Measurements from ENCODE around the gene EGFLAM.

EGFLAM gene

DNA sequence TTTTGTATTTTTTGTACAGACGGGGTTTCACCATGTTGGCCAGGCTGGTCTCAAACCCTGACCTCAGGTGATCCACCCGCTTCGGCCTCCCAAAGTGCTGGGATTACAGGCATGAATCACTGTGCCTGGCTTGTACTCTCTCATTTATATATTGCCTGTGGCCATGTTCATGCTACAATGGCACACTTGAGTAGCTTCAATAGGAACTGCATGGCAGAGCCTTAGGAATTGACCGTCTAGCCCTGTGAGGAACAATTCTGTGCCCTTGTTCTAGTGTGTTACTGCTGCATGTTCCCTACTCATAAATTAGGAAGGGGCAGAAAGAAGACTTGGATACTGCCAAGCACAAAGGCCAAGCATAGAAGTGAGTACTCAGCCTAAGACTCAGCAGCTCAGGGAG lies 193.8 kb downstream of the EGFLAM start:
- DNase-seq: no peak

GRCh38 chr5:38453506-38453905 lies 195.1 kb downstream of the EGFLAM start:
- DNase-seq: no peak

DNA sequence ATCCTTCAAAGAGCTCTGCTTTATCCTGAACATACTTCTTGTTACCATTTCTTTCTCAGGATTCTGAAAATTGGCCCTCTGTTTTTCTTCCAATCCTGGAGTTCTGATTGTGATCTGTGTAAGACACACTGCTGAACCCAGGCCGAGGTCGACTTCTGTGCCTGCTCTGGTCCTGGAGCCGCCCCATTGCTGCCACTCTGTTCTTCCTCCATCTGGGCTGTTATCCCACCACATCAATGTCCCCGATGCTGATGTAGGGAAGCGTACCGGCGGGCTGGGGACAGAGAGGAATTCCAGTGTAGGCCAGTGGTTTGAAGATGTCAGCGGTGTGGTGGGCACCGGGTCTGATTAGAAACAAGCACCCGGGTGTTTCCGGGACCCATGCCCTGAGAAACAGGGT lies 195.6 kb downstream of the EGFLAM start:
- no peak for DNase-seq

DNA sequence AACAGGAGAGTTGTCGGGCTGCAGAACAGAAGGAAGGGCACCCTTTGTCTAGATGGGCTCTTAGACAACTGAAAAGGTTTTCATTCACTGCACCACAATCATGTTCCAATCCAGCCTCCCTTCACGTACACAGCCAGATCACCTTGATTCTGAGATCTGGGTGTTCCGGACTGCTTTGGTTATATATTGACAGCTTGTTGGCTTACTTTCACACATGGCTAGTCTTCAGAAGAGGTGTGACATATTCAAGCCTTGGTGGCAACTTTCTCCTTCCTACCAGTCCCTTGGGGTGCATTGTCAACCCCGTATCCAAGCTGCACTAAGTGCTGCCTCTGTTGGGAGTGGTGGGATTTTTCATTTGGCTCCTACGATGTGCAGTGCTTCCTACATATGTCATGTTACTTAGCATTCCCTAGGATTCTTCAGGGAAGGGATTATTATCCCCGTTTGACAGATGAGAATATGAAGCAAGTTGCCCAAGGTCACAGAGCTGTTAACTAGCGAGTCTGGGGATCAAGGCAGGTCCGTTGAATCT lies 197.5 kb downstream of the EGFLAM start:
- DNase-seq: no peak

DNA sequence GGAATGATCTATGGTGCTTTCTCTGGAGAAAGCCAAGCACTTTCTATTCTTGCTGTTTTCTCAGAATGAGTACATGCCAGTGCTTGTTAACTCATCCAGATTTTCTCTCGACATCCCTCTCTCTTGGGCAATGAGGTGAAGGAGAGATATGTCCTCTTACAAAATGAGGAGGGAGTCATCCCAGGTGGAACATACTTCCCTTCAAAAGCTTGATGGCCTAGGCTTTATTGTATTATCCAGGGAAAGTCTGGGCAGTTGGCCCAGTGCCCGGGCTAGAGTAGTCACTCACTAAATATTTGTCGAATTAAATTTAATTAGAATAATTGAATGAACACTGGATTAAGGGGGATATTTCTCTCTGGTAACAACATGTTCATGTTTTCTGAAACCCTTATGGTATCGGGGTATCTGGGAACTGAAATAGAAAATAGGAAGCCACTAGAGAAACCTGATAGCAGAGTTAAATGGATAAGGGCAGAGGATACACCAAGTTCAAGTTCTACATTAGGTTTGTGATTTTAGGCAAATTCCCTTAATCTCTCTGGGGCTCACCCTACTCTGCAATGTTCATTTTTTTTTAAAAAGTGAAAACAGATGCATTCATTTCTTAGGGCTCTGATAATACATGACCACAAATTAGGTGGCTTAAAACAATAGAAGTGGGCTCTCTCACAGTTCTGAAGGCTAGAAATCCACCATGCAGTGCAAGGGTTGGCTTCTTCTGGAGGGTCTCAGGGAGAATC lies 198.5 kb downstream of the EGFLAM start:
- no peak for DNase-seq

GRCh38 chr5:38458174-38458573 lies 199.8 kb downstream of the EGFLAM start:
- no peak for DNase-seq

GRCh38 chr5:38462976-38463633 lies 204.7 kb downstream of the EGFLAM start:
- no peak for DNase-seq

DNA sequence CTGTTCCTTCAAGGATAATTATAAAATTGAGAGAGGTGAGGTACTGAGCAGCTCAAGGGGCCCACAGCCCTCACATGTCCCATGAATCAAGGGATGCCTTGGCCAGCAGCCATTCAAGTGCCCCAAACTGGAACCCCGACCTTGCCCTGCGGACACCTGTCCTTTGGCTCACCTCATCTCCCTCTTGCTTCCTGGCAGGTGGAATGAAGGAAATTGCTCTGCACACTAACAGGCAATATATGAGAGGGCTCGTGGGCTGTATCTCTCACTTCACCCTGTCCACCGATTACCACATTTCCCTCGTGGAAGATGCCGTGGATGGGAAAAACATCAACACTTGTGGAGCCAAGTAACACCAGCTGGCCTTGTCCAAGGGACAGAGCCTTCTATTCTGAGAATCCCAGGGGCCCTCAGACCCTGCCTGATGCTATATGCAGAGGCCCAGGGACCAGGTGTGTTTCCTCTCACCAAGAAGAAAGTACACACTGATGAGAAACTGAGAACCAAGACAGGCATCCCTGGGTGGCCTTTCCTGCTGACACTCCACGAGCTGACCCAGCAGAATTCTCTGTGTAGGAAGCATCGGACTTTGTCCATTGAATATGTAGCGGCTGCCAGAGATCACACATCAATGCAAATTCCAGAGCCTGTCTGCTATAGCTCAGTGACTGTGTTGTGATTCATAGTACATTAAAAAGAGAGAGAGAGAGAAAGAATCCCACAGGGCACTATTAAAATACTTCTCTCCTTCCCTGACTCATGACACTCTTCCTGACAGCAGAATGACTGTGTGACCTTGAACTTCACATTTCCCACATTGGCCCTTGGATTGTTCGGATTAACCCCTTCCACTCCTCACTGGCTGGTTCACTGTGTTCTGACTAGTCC lies 205.5 kb downstream of the EGFLAM start:
- peak; percentile 81 for DNase-seq

DNA sequence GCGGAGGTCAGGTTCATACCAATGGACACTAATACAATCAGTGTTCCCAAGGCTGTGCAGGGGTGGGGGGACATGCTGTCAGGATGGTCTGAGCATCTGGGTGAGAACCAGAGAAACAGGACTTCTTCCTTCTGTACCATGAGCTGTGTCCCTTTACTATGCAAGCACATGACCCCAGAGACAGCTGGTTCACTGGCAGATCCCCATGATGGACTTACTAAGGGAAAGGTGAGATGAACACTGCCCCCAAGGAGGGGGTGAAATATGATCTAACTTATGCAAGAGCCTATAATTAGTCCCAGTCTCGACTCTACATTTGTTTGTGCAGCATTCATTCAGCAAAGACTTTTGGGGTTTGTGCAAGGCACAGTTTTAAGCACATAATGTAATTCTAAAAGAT lies 206.7 kb downstream of the EGFLAM start:
- DNase-seq: no peak

DNA sequence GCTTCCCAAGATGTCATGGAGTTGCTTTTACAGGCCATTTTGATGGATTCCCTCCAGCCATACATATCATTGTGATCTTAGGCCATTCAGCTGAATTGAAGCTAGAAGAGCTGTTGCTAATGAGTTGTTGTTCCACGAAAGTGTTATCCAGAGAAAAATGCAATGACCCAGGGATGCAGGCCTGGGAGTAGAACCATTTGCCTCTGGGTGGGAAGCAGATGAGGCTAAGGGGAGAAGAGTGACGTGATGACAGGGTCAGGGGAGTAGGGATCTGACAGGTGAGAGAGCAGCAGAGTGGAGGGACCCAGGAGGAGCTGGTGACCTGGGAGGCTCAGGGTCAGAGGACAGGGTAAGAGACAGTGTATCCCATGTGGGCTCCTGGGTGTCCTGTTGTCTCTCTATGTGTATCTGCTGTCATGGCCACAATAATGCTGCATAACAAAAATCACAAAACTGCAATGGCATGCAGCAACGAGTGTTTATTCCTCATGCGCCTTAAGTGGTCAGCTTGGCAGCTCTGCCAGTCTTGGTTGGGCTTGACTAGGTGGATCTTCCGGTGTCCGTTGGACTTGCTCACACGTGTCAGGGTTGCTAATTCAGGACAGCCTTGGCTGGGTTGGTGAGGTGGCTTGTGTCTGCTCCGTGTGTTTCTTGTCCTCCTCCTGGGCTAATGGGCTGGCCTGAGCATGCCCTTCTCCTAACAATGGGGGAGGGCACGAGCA lies 207.5 kb downstream of the EGFLAM start:
- DNase-seq: no peak

DNA sequence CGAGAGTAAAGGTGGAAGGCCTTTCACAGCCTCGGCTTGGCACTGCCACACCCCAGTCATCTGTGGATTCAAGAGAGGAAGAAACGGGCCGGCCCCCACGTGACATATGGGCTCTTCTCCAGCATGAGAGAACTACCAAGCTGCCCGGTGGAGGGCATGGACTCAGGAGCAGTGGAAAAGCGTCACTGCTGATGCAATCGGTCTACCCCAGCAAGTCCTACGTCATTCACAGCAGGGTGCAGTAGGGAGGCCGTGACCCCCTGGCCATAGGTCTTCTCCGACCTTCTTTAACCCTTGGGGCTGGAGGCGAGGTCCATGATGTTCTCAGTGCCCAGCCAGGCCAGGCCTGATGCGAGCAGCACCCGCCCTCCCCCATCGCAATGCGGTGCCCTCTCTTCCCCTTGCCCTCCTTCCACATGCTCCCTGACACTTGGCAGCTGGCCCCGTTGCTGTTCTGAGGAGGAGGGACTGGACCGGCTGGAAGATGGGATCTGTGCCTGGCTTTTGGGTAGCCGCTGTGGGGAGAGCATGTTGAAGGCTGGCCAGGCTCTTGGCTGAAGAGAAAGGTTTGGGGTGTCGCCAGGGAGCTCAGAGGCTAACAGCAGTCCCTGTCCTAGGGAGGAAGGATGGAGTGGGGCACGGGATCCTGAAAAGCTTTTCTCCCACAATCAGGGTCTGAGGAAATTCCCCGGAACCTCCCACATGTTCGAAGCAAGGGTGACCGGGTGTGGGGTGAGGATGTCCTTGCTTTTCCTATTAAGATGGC lies 208.2 kb downstream of the EGFLAM start:
- DNase-seq: peak; percentile 62

GRCh38 chr5:38467353-38468040 lies 209.1 kb downstream of the EGFLAM start:
- DNase-seq: peak; percentile 81

GRCh38 chr5:38468202-38468673 lies 209.9 kb downstream of the EGFLAM start:
- peak; percentile 51 for DNase-seq

DNA sequence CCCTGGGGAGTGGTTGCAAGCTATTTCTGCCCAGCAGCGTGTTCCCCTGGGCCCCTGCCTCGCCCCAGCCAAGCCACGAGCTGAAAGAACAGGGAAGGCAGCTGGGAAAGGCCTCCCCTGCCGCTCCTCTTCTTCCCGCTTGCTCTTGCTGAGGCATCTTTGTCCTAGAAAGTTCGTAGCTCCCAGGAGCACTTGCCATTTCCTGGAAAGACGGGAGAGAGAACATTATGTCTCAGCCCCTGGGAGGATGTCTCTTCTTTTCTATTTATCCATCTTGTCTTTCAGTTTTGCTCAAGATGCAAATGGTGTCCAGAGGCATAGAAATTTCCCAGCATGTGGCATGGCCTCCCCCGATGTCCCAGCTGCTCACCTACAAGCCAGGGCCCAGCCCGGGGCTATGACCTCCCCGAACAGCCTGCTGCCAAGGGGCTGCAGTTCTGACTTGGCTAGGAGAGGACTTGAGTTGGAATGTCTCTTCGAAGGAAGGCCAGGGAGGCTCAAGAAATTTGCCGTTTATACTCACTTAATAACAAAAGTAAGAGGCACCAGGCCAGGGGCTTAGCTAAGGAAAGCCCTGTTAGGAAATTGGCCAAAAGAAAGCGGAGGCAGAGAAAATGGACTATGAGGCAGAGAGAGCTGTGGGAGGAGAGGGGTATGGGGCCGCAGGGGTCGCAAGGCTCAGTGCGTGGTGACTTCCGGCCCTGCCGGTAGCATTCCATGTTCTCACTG lies 210.8 kb downstream of the EGFLAM start:
- peak; percentile 87 for DNase-seq

- no peak for DNase-seq
Measured at GRCh38 chr5:38469707-38470267, 211.4 kb downstream of the EGFLAM start.

DNA sequence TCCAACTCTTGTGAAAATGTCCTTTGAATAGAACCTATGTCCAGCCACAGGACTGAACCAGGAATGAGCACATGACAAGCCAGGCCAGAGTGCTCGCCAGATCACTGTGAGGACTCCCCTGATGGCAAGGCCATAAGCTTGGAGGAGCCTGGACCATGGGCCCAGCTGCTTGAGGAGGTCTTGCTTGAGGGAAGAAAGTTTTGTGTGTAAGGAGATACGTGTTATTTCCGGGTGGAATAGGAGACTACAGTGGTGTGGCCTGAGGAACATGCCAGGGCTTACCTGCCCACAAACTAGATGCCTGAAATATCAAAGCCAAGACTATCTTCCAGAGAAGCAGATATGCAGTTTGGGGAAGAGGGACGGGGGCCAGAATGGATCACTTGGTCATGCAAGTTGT lies 213.3 kb downstream of the EGFLAM start:
- no peak for DNase-seq

- no peak for DNase-seq
Measured at GRCh38 chr5:38472541-38472940, 214.2 kb downstream of the EGFLAM start.

GRCh38 chr5:38473008-38473407 lies 214.6 kb downstream of the EGFLAM start:
- DNase-seq: no peak

- DNase-seq: no peak
Measured at GRCh38 chr5:38478166-38478565, 219.8 kb downstream of the EGFLAM start.

DNA sequence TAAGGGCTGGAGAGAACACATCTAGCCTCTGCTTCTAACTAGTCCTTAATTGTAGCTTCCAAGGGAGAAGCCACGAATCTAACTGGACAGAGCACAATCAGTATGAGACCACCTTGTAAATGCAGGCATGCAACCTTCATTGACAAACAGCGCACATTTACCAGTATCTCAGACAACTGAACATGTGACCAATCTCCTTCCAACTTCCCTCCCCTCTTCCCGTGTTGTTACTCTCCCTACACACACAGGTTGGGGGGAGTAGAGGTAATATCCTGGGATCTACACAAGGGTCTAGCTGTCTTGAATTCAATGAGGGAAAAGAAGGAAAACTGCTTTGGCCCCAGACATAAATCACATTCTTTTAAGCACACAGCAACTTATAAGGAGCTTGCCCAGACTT lies 220.5 kb downstream of the EGFLAM start:
- no peak for DNase-seq

All from right hindlimb (tissue), 1 donor.